ENCODE measurements around the gene TFDP1.

The TFDP1 gene

GRCh38 chr13:113551081-113552000, 33.2 kb upstream of the TFDP1 start:
- Histone ChIP-seq H3K4me1 (ENCODE audit: control insufficient read depth, insufficient read depth, low read length) (no peaks in the 10 kb centered on the region; the same call in 1 of the 2 replicates), H3K36me3 (ENCODE audit: control insufficient read depth, insufficient read depth, low read length) (peaks cover 31% of the 10 kb centered on the region), H3K9ac (ENCODE audit: low read depth, low read length) (no peak overlapping the region), H3K27me3 (ENCODE audit: control insufficient read depth, insufficient read depth, low read length) (no peaks in the 10 kb centered on the region), H3K9me3 (ENCODE audit: control insufficient read depth, insufficient read depth, low read length) (no peaks in the 10 kb centered on the region), H3K27ac (ENCODE audit: low read depth, low read length) (no peak overlapping the region), H3K4me3 (ENCODE audit: low read depth, low read length) (no peak overlapping the region)

DNA sequence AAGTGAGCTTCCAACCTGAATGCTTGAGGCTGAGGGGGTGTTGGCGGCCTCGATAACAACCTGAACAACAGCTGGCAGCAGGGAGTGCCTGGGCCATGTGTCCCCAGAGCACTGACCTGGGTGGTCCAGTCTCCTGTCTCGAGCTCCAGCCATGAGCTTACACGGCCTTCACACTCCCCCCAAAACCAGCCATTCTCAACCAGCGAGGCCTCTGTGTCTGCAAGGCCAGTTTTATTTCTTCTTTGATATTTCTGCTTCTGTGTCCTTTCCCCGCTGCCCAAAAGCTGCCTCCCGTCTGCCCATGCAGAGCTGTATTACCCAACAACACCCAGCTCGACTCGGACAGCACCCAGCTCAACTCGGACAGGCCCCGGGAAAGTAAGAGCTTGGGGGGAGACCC, 32.5 kb upstream of the TFDP1 start:
- H3K27ac ChIP-seq (ENCODE audit: low read depth, low read length): no peak overlapping the region
- H3K36me3 ChIP-seq (ENCODE audit: control insufficient read depth, insufficient read depth, low read length): peaks cover 31% of the 10 kb centered on the region
- no peaks in the 10 kb centered on the region for H3K27me3 ChIP-seq (ENCODE audit: control insufficient read depth, insufficient read depth, low read length)
- H3K9ac ChIP-seq (ENCODE audit: low read depth, low read length): no peak overlapping the region
- no peaks in the 10 kb centered on the region; the same call in 1 of the 2 replicates for H3K4me1 ChIP-seq (ENCODE audit: control insufficient read depth, insufficient read depth, low read length)
- no peak overlapping the region for H3K4me3 ChIP-seq (ENCODE audit: low read depth, low read length)
- H3K9me3 ChIP-seq (ENCODE audit: control insufficient read depth, insufficient read depth, low read length): no peaks in the 10 kb centered on the region

DNA sequence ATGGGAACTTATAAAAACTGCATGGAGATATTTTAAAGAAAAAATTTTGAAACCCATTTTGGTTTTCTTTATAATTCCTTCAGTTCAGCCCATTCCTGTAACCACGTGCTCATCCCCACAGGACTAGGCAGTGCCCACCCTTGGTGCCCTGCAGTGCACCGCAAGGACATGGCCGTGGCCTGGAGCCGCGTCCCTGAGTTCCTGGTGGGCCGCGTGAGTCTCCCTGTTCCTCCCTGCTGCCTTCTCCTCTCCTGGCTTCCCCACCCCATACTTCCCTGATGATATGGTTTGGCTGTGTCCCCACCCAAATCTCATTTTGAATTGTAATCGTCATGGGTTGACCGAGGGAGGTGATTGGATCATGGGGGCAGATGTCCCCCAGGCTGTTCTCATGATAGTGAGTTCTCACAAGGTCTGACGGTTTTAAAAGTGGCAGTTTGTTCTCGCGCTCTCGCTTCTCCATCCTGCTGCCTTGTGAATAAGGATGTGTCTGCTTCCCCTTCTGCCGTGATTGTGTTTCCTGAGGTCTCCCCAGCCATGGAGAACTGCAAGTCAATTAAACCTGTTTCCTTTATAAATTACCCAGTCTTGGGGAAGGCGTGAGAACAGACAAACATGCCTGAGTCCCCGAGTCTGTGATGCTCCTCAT, 31.6 kb upstream of the TFDP1 start:
- peaks cover 31% of the 10 kb centered on the region for H3K36me3 ChIP-seq (ENCODE audit: control insufficient read depth, insufficient read depth, low read length)
- no peak overlapping the region for H3K27ac ChIP-seq (ENCODE audit: low read depth, low read length)
- no peak overlapping the region for H3K4me3 ChIP-seq (ENCODE audit: low read depth, low read length)
- H3K4me1 ChIP-seq (ENCODE audit: control insufficient read depth, insufficient read depth, low read length): no peaks in the 10 kb centered on the region; the same call in 1 of the 2 replicates
- H3K9ac ChIP-seq (ENCODE audit: low read depth, low read length): no peak overlapping the region
- no peaks in the 10 kb centered on the region for H3K9me3 ChIP-seq (ENCODE audit: control insufficient read depth, insufficient read depth, low read length)
- H3K27me3 ChIP-seq (ENCODE audit: control insufficient read depth, insufficient read depth, low read length): no peaks in the 10 kb centered on the region

- no peaks in the 10 kb centered on the region for H3K9me3 ChIP-seq (ENCODE audit: control insufficient read depth, insufficient read depth, low read length)
- no peak overlapping the region for H3K4me3 ChIP-seq (ENCODE audit: low read depth, low read length)
- no peak overlapping the region for H3K9ac ChIP-seq (ENCODE audit: low read depth, low read length)
- no peak overlapping the region for H3K27ac ChIP-seq (ENCODE audit: low read depth, low read length)
- H3K27me3 ChIP-seq (ENCODE audit: control insufficient read depth, insufficient read depth, low read length): no peaks in the 10 kb centered on the region
- H3K4me1 ChIP-seq (ENCODE audit: control insufficient read depth, insufficient read depth, low read length): no peaks in the 10 kb centered on the region; the same call in 1 of the 2 replicates
- H3K36me3 ChIP-seq (ENCODE audit: control insufficient read depth, insufficient read depth, low read length): peaks cover 28% of the 10 kb centered on the region
Observed at GRCh38 chr13:113553511-113554332, 30.8 kb upstream of the TFDP1 start.

- H3K4me1 ChIP-seq (ENCODE audit: control insufficient read depth, insufficient read depth, low read length): no peaks in the 10 kb centered on the region; the same call in 1 of the 2 replicates
Observed at GRCh38 chr13:113554333-113554700, 30.2 kb upstream of the TFDP1 start.

GRCh38 chr13:113555141-113555540, 29.4 kb upstream of the TFDP1 start:
- Histone ChIP-seq H3K4me3 (ENCODE audit: low read depth, low read length) (no peak overlapping the region), H3K4me1 (ENCODE audit: control insufficient read depth, insufficient read depth, low read length) (no peaks in the 10 kb centered on the region; the same call in 1 of the 2 replicates), H3K9me3 (ENCODE audit: control insufficient read depth, insufficient read depth, low read length) (no peaks in the 10 kb centered on the region), H3K27me3 (ENCODE audit: control insufficient read depth, insufficient read depth, low read length) (no peaks in the 10 kb centered on the region), H3K9ac (ENCODE audit: low read depth, low read length) (no peak overlapping the region), H3K27ac (ENCODE audit: low read depth, low read length) (no peak overlapping the region), H3K36me3 (ENCODE audit: control insufficient read depth, insufficient read depth, low read length) (peaks cover 24% of the 10 kb centered on the region)

More at GRCh38 chr13:113554333-113554700, 30.2 kb upstream of the TFDP1 start:
- Histone ChIP-seq H3K4me3 (ENCODE audit: low read depth, low read length) (no peak overlapping the region), H3K9ac (ENCODE audit: low read depth, low read length) (no peak overlapping the region), H3K27me3 (ENCODE audit: control insufficient read depth, insufficient read depth, low read length) (no peaks in the 10 kb centered on the region), H3K36me3 (ENCODE audit: control insufficient read depth, insufficient read depth, low read length) (peaks cover 25% of the 10 kb centered on the region), H3K9me3 (ENCODE audit: control insufficient read depth, insufficient read depth, low read length) (no peaks in the 10 kb centered on the region), H3K27ac (ENCODE audit: low read depth, low read length) (no peak overlapping the region)

DNA sequence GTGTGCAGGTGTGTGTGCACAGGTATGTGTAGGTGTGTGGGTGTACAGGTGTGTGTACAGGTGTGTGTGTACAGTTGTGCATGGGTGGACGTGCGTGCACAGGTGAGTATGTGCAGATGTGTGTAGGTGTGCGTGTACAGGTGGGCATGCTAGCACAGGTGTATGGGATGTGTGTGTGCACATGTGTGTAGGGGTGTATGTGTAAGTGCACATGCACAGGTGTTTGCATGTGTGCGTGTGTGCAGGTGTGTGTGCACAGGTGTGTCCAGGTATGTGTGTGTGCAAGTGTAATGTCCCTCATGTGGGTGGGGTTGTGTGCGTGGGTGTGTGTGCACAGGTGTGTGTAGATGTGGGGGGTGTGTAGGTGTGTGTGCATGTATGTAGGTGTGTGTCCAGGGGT, 27.5 kb upstream of the TFDP1 start:
- Histone ChIP-seq H3K27me3 (ENCODE audit: control insufficient read depth, insufficient read depth, low read length) (no peaks in the 10 kb centered on the region), H3K4me1 (ENCODE audit: control insufficient read depth, insufficient read depth, low read length) (peaks cover 5% of the 10 kb centered on the region; the same call in 1 of the 2 replicates), H3K9me3 (ENCODE audit: control insufficient read depth, insufficient read depth, low read length) (no peaks in the 10 kb centered on the region), H3K27ac (ENCODE audit: low read depth, low read length) (no peak overlapping the region), H3K9ac (ENCODE audit: low read depth, low read length) (no peak overlapping the region), H3K36me3 (ENCODE audit: control insufficient read depth, insufficient read depth, low read length) (peaks cover 8% of the 10 kb centered on the region; the same call in 1 of the 2 replicates), H3K4me3 (ENCODE audit: low read depth, low read length) (no peak overlapping the region)

DNA sequence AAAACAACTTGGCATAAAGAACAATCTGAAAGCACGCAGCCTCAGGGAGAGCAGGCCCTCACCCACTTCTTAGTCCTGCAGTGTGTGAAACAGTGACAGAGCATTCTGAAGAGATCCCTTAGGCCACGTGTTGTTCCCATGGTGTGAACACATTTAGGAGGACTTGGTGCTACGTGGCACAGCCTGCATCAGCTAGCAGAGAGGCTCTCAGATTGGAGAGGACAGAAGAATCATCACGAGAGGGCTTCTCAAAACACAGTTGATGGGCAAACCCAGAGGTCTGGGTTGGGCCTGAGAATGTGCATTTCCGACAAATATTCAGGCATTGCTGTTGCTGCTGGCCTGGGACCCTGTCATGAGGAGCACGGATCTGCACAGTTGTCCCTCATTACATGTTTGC, 26.1 kb upstream of the TFDP1 start:
- H3K9me3 ChIP-seq (ENCODE audit: control insufficient read depth, insufficient read depth, low read length): no peaks in the 10 kb centered on the region
- H3K4me1 ChIP-seq (ENCODE audit: control insufficient read depth, insufficient read depth, low read length): peaks cover 5% of the 10 kb centered on the region; the same call in 1 of the 2 replicates
- no peaks in the 10 kb centered on the region for H3K27me3 ChIP-seq (ENCODE audit: control insufficient read depth, insufficient read depth, low read length)
- no peak overlapping the region for H3K9ac ChIP-seq (ENCODE audit: low read depth, low read length)
- no peak overlapping the region for H3K4me3 ChIP-seq (ENCODE audit: low read depth, low read length)
- H3K27ac ChIP-seq (ENCODE audit: low read depth, low read length): no peak overlapping the region
- H3K36me3 ChIP-seq (ENCODE audit: control insufficient read depth, insufficient read depth, low read length): no peaks in the 10 kb centered on the region

- Histone ChIP-seq H3K27ac (ENCODE audit: low read depth, low read length) (no peak overlapping the region), H3K4me3 (ENCODE audit: low read depth, low read length) (no peak overlapping the region), H3K36me3 (ENCODE audit: control insufficient read depth, insufficient read depth, low read length) (no peaks in the 10 kb centered on the region)
Observed at GRCh38 chr13:113559061-113559460, 25.5 kb upstream of the TFDP1 start.

GRCh38 chr13:113559901-113560644, 24.5 kb upstream of the TFDP1 start:
- Histone ChIP-seq H3K9ac (ENCODE audit: low read depth, low read length) (no peak overlapping the region), H3K27me3 (ENCODE audit: control insufficient read depth, insufficient read depth, low read length) (no peaks in the 10 kb centered on the region), H3K4me1 (ENCODE audit: control insufficient read depth, insufficient read depth, low read length) (peaks cover 5% of the 10 kb centered on the region; the same call in 1 of the 2 replicates), H3K9me3 (ENCODE audit: control insufficient read depth, insufficient read depth, low read length) (no peaks in the 10 kb centered on the region), H3K4me3 (ENCODE audit: low read depth, low read length) (no peak overlapping the region), H3K27ac (ENCODE audit: low read depth, low read length) (no peak overlapping the region), H3K36me3 (ENCODE audit: control insufficient read depth, insufficient read depth, low read length) (no peaks in the 10 kb centered on the region)

More at GRCh38 chr13:113559061-113559460, 25.5 kb upstream of the TFDP1 start:
- Histone ChIP-seq H3K4me1 (ENCODE audit: control insufficient read depth, insufficient read depth, low read length) (peaks cover 5% of the 10 kb centered on the region; the same call in 1 of the 2 replicates), H3K9ac (ENCODE audit: low read depth, low read length) (no peak overlapping the region), H3K9me3 (ENCODE audit: control insufficient read depth, insufficient read depth, low read length) (no peaks in the 10 kb centered on the region), H3K27me3 (ENCODE audit: control insufficient read depth, insufficient read depth, low read length) (no peaks in the 10 kb centered on the region)
